DOHH2 (cell line): ENCODE data around the gene GARIN5B.
"Not testable (repeated sequence)": the region's sequence is repeated elsewhere in the genome, so short reads cannot be mapped to it uniquely, and the experiment has no call there.

Source experiments
- EZH2phosphoT487 ChIP-seq: fragments of 200-600 bp; sonication (generic); IDR thresholded peaks from 2 replicates; pipeline ENCODE4 v1.6.1; 2017; ENCODE audit warnings: borderline replicate concordance, mild to moderate bottlenecking, antibody characterized with exemption, low read length, moderate library complexity, mixed read lengths
- TF ChIP-seq, protein P1 (sequence below): fragments of 200-600 bp; sonication (generic); IDR thresholded peaks from one replicate; pipeline ENCODE4 v1.5.1; 2014; ENCODE audit warnings: antibody characterized with exemption, mild to moderate bottlenecking, low read depth, low read length; ENCODE audit not compliant: poor library complexity, severe bottlenecking

DNA sequence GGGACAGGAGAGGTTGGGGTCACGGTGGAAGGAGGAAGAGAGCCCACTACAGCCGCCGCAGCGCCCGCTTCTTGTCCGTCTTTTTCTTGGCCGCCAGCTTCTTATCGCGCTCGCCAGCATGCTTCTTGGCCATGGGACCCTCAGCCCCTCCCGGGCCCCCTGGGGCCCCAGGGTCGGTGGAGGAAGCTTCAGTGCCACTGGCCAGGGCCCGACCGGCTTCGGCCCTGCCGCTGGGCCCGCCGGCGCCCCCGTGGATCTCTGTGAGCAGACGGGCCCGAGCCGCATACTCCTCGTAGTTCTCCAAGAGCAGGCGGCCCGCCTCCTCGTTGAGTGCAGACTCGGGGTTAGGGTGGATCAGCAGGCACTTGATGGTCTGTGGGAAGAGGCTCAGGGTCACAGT lies 38.3 kb upstream of the GARIN5B start:
- TF ChIP-seq, protein P1, sequence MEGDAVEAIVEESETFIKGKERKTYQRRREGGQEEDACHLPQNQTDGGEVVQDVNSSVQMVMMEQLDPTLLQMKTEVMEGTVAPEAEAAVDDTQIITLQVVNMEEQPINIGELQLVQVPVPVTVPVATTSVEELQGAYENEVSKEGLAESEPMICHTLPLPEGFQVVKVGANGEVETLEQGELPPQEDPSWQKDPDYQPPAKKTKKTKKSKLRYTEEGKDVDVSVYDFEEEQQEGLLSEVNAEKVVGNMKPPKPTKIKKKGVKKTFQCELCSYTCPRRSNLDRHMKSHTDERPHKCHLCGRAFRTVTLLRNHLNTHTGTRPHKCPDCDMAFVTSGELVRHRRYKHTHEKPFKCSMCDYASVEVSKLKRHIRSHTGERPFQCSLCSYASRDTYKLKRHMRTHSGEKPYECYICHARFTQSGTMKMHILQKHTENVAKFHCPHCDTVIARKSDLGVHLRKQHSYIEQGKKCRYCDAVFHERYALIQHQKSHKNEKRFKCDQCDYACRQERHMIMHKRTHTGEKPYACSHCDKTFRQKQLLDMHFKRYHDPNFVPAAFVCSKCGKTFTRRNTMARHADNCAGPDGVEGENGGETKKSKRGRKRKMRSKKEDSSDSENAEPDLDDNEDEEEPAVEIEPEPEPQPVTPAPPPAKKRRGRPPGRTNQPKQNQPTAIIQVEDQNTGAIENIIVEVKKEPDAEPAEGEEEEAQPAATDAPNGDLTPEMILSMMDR = not testable (repeated sequence)
- TF ChIP-seq EZH2phosphoT487 = not testable (repeated sequence)
